ENCODE measurements around the gene CCNY. TPM values are rescaled to one million over a fixed set of nuclear protein-coding genes. Genes with fewer than 3 reads are reported as not detected.

CCNY gene
- total RNA-seq, 1 experiment from 2014 or later: 62.2 TPM

GRCh38 chr10:35368485-35369048 lies 32.3 kb downstream of the CCNY start (continued):
- TF ChIP-seq, protein P1, sequence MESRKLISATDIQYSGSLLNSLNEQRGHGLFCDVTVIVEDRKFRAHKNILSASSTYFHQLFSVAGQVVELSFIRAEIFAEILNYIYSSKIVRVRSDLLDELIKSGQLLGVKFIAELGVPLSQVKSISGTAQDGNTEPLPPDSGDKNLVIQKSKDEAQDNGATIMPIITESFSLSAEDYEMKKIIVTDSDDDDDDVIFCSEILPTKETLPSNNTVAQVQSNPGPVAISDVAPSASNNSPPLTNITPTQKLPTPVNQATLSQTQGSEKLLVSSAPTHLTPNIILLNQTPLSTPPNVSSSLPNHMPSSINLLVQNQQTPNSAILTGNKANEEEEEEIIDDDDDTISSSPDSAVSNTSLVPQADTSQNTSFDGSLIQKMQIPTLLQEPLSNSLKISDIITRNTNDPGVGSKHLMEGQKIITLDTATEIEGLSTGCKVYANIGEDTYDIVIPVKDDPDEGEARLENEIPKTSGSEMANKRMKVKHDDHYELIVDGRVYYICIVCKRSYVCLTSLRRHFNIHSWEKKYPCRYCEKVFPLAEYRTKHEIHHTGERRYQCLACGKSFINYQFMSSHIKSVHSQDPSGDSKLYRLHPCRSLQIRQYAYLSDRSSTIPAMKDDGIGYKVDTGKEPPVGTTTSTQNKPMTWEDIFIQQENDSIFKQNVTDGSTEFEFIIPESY (IDR thresholded peaks at IDR 0.05; ENCODE audit: extremely low read depth, insufficient replicate concordance, low read length): no peak
- TF ChIP-seq EGR1 (IDR thresholded peaks at IDR 0.05; ENCODE audit: low read depth) (no peak), SP1 (IDR thresholded peaks at IDR 0.05; ENCODE audit: low read depth) (no peak), MAX (IDR thresholded peaks at IDR 0.05) (no peak), ZFX (IDR thresholded peaks at IDR 0.05) (no peak), ELF1 (IDR thresholded peaks at IDR 0.05; ENCODE audit: borderline replicate concordance, low read depth) (no peak)
- TF ChIP-seq, protein P2, sequence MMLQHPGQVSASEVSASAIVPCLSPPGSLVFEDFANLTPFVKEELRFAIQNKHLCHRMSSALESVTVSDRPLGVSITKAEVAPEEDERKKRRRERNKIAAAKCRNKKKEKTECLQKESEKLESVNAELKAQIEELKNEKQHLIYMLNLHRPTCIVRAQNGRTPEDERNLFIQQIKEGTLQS (IDR thresholded peaks at IDR 0.05): no peak

DNA sequence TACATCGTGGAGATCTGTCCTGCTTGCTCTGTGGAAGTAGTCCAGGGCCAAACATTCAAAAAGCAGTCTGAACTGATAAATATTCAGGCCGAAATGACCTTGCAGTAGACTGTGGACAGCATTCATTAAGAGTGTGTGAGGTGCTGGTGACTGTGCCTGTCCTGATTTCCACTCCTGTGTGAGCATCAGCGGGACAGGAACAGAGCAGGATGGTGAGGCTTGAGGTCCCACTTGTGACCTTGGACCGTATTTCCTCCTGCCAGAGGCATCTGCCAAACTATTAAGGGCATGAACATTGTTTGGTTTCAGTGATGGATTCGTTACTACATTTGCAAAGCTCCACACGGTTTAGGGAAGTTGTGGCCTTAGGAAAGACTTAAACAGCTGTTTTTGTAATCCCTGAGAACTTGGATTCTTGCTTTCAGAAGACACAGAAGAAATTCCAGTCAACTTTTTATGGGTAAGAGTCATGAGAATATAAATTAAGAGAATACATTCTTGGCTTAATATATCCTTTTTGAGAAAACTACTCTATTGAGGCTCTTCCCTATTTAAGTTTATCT lies 32.8 kb downstream of the CCNY start:
- no peak overlapping the region for H2AFZ ChIP-seq (ENCODE audit: low read depth, low read length, poor library complexity, severe bottlenecking)
- H3K9me2 ChIP-seq (ENCODE audit: insufficient read depth): no peaks in the 10 kb centered on the region
- intact Hi-C loops (cut with micrococcal nuclease): no loop called here
- no peaks in the 10 kb centered on the region for H3K27me3 ChIP-seq (ENCODE audit: insufficient read depth, low read length)
- POLR2A ChIA-PET: no interaction called here
- DNase-seq (ENCODE audit: low read depth, low spot score) (no peak), ATAC-seq (no peak)
- TF ChIP-seq CBX3 (IDR thresholded peaks at IDR 0.05; ENCODE audit: low read depth) (no peak), SP1 (IDR thresholded peaks at IDR 0.05; ENCODE audit: low read depth) (no peak), CTCF (IDR thresholded peaks at IDR 0.05 in 2 of 3, conservative IDR thresholded peaks at IDR 0.05 in 1 of 3; ENCODE audit: borderline replicate concordance in 1 of 3, insufficient read depth in 1 of 3, low read depth in 2 of 3, low read length in 2 of 3) (no peak), POLR2A (IDR thresholded peaks at IDR 0.05; ENCODE audit: borderline replicate concordance, extremely low read depth, insufficient read depth, insufficient read length) (no peak)
- TF ChIP-seq, protein P2 (IDR thresholded peaks at IDR 0.05): no peak
- H3K4me1 ChIP-seq (ENCODE audit: control insufficient read depth in 1 of 2, insufficient read depth in 2 of 2, low read length in 2 of 2): no peaks in the 10 kb centered on the region; a peak in 1 of 4 replicates
- CTCF ChIA-PET: no interaction called here
- no peak overlapping the region for H3K9ac ChIP-seq (ENCODE audit: low read length)
- no peak overlapping the region for H3K4me2 ChIP-seq (ENCODE audit: low read length)
- RAD21 ChIA-PET (ENCODE audit: low non-redundant PET in 1 of 2, low total read pairs in 2 of 2, uncharacterized antibody in 2 of 2, unreplicated experiment in 2 of 2): no interaction called here
- H3K27ac ChIP-seq (ENCODE audit: low read depth, low read length): no peak overlapping the region
- no TSS peak for BruUV-seq (replicated peaks)
- no peaks in the 10 kb centered on the region for H3K36me3 ChIP-seq (ENCODE audit: control insufficient read depth in 1 of 2, insufficient read depth in 2 of 2, low read length in 2 of 2)
- no peak overlapping the region for H3K4me3 ChIP-seq (replicated peaks in 1 of 2; ENCODE audit: low read depth in 1 of 2, low read length in 2 of 2)
- peaks cover 9% of the 10 kb centered on the region; the same call in 1 of the 2 replicates for H4K20me1 ChIP-seq (ENCODE audit: insufficient read depth)
- peaks cover 89% of the 10 kb centered on the region for H3K79me2 ChIP-seq (ENCODE audit: insufficient read depth, low read length)
- H3K9me3 ChIP-seq (ENCODE audit: control insufficient read depth in 1 of 2, insufficient read depth in 1 of 2, low read depth in 1 of 2, low read length in 2 of 2): no peaks in the 10 kb centered on the region

All from HCT116 (cell line).